IMR-90 (cell line): Measurements from ENCODE around the gene JAKMIP2. TPM values are rescaled to one million over a fixed set of nuclear protein-coding genes. Genes with fewer than 3 reads are reported as not detected.

Source experiments
- ATAC-seq: fragments of 200-7000 bp; cut with Tn5 transposase; 2 replicates; pipeline ENCODE4 v1.9.1; 2020; ENCODE audit warnings: low read depth, mild to moderate bottlenecking, moderate library complexity
- BruUV-seq: library from RNA; stranded (reverse); fragments of 400-500 nt; replicated peaks from 2 replicates; lab custom pipeline; 2021; lab: Mats Ljungman, UMichigan
- CTCF ChIA-PET: fragments of 300-600 bp; formaldehyde crosslinking; extraction: SDS; loops from one replicate; lab custom pipeline; 2021; ENCODE audit warnings: antibody characterized with exemption; lab: Yijun Ruan, JAX
- POLR2A ChIA-PET: fragments of 300-600 bp; sonication (Branson Sonifier 250); formaldehyde crosslinking; loops from one replicate; lab custom pipeline; 2022; ENCODE audit warnings: antibody characterized with exemption; ENCODE audit not compliant: unreplicated experiment; lab: Charles Lee
- DNase-seq: peaks from one replicate; pipeline ENCODE4 v3.0.0; 2013
- H2AFZ ChIP-seq: replicated peaks from 2 replicates; pipeline ENCODE3; 2013; ENCODE audit warnings: low read length, mild to moderate bottlenecking; ENCODE audit not compliant: poor library complexity
- H2AK5ac ChIP-seq: 2 replicates; pipeline ENCODE4 v1.6.1; 2013; ENCODE audit warnings: low read depth, low read length, inconsistent platforms
- H2AK9ac ChIP-seq: replicated peaks from 2 replicates; pipeline ENCODE3; 2013; ENCODE audit warnings: mild to moderate bottlenecking, low read depth, low read length, moderate library complexity; ENCODE audit not compliant: poor library complexity
- H2BK120ac ChIP-seq: 2 replicates; pipeline ENCODE4 v1.6.1; 2013; ENCODE audit warnings: low read depth, low read length, inconsistent platforms
- H2BK15ac ChIP-seq: 3 replicates; pipeline ENCODE4 v1.6.1; 2013; ENCODE audit warnings: low read depth, low read length, inconsistent platforms
- H2BK20ac ChIP-seq: 2 replicates; pipeline ENCODE4 v1.6.1; 2013; ENCODE audit warnings: low read depth, mild to moderate bottlenecking, inconsistent platforms, low read length, moderate library complexity
- H2BK5ac ChIP-seq: 2 replicates; pipeline ENCODE4 v1.6.1; 2013; ENCODE audit warnings: mild to moderate bottlenecking, low read depth, low read length, inconsistent platforms; ENCODE audit not compliant: poor library complexity, severe bottlenecking
- H3K14ac ChIP-seq: replicated peaks from 2 replicates; pipeline ENCODE4 v1.6.1; 2013; ENCODE audit warnings: low read depth, low read length, inconsistent platforms
- H3K18ac ChIP-seq: 2 replicates; pipeline ENCODE4 v1.6.1; 2013; ENCODE audit warnings: low read depth, low read length, control low read depth
- H3K23ac ChIP-seq: 2 replicates; pipeline ENCODE4 v1.6.1; 2013; ENCODE audit warnings: low read depth, low read length, inconsistent platforms
- H3K27ac ChIP-seq: 2 replicates; pipeline ENCODE4 v1.5.1; 2013; ENCODE audit warnings: mild to moderate bottlenecking, control low read depth, low read length; ENCODE audit not compliant: insufficient read depth
- H3K27me3 ChIP-seq: 2 replicates; pipeline ENCODE4 v1.6.1; 2013; ENCODE audit warnings: low read length; ENCODE audit not compliant: control insufficient read depth, insufficient read depth
- H3K36me3 ChIP-seq: 2 replicates; pipeline ENCODE4 v1.6.1; 2013; ENCODE audit warnings: low read length, mixed read lengths; ENCODE audit not compliant: control insufficient read depth, insufficient read depth
- H3K4ac ChIP-seq: 2 replicates; pipeline ENCODE4 v1.6.1; 2013; ENCODE audit warnings: low read depth, low read length, inconsistent platforms
- H3K4me1 ChIP-seq: 2 replicates; pipeline ENCODE4 v1.6.1; 2013; ENCODE audit warnings: low read length, mixed read lengths; ENCODE audit not compliant: control insufficient read depth, insufficient read depth
- H3K4me2 ChIP-seq: 2 replicates; pipeline ENCODE4 v1.6.1; 2013; ENCODE audit warnings: low read depth, mild to moderate bottlenecking, control low read depth, low read length, moderate library complexity
- H3K4me3 ChIP-seq: 2 replicates; pipeline ENCODE4 v1.5.1; 2013; ENCODE audit warnings: low read depth, mild to moderate bottlenecking, control low read depth, low read length, moderate library complexity; ENCODE audit not compliant: insufficient read depth
- H3K56ac ChIP-seq: 2 replicates; pipeline ENCODE4 v1.6.1; 2013; ENCODE audit warnings: low read length, inconsistent platforms; ENCODE audit not compliant: insufficient read depth; ENCODE audit errors: extremely low read depth
- H3K79me1 ChIP-seq, 2 experiments: 2 replicates each; pipeline ENCODE4 v1.6.1; 2013; ENCODE audit warnings: low read length in 2 of 2, inconsistent platforms in 1 of 2, low read depth in 1 of 2
- H3K9ac ChIP-seq: 2 replicates; pipeline ENCODE4 v1.6.1; 2013; ENCODE audit warnings: low read depth, low read length, control low read depth
- H3K9me1 ChIP-seq: 2 replicates; pipeline ENCODE4 v1.6.1; 2013; ENCODE audit warnings: low read length, inconsistent platforms; ENCODE audit not compliant: insufficient read depth
- H3K9me3 ChIP-seq: 2 replicates; pipeline ENCODE4 v1.6.1; 2013; ENCODE audit warnings: low read length; ENCODE audit not compliant: control insufficient read depth, insufficient read depth
- H4K20me1 ChIP-seq: 2 replicates; pipeline ENCODE4 v1.6.1; 2013; ENCODE audit warnings: low read length, inconsistent platforms; ENCODE audit not compliant: insufficient read depth
- H4K5ac ChIP-seq: 2 replicates; pipeline ENCODE4 v1.6.1; 2013; ENCODE audit warnings: mild to moderate bottlenecking, low read depth, low read length, control low read depth
- H4K8ac ChIP-seq, 2 experiments: 2 replicates each; pipeline ENCODE4 v1.6.1; 2013; ENCODE audit warnings: low read depth in 2 of 2, low read length in 2 of 2, control low read depth in 1 of 2, inconsistent platforms in 1 of 2
- H4K91ac ChIP-seq: 2 replicates; pipeline ENCODE4 v1.6.1; 2013; ENCODE audit warnings: low read depth, low read length, inconsistent platforms; ENCODE audit not compliant: insufficient read depth
- MAFK ChIP-seq: IDR thresholded peaks from 2 replicates; pipeline ENCODE4 v1.6.1; 2012; ENCODE audit warnings: low read depth, low read length, improper control_type of control experiment
- WGBS, 2 experiments: methylation state at CpG; one replicate each; pipeline versions ENCODE4 v1.1.5 to v1.1.7; 2013; ENCODE audit warnings: missing lambda C conversion rate in 2 of 2; ENCODE audit not compliant: insufficient read length in 1 of 2; ENCODE audit errors: extremely low coverage in 2 of 2; 5-methylcytosine and 5-hydroxymethylcytosine counted together
- dilution Hi-C: fragments of 300-500 bp; cut with HindIII; formaldehyde crosslinking; loops from one replicate; pipeline ENCODE4 v1.14.3; 2018; ENCODE audit warnings: low sequenced_read_pairs; ENCODE audit not compliant: unreplicated experiment
- in situ Hi-C: fragments of 300-500 bp; cut with MboI; formaldehyde crosslinking; loops from 3 replicates; pipeline ENCODE4 v1.14.3; 2019; ENCODE audit warnings: low sequenced_read_pairs, inconsistent platforms, mixed read lengths
- intact Hi-C: fragments of 100-400 bp; cut with micrococcal nuclease; formaldehyde crosslinking; loops from 2 replicates; pipeline ENCODE4 v1.10.0; 2022
- polyA plus RNA-seq, 3 experiments: library from polyadenylated mRNA; depleted of rRNA; stranded (reverse); fragments of >200 nt; gene quantifications; 2 replicates each; pipeline ENCODE4 v1.2.3, GENCODE V29; 2012; ENCODE audit warnings: low replicate concordance in 1 of 3
- total RNA-seq: library from RNA; depleted of rRNA; stranded (reverse); fragments of >200 nt; gene quantifications from 2 replicates; pipeline ENCODE4 v1.2.3, GENCODE V29; 2012

The JAKMIP2 gene
- total and polyA plus RNA-seq, 2 of the 4 experiments (the other 2 are of a cell fraction): under 0.01 TPM; not detected in 1

- H2BK5ac ChIP-seq: no peak overlapping the region
- dilution Hi-C loops: no loop called here
- in situ Hi-C loops: no loop called here
These were observed 111.2 kb downstream of the JAKMIP2 start for GRCh38 chr5:147671365-147671764.

More at GRCh38 chr5:147671365-147671764, 111.2 kb downstream of the JAKMIP2 start:
- no peak overlapping the region for H4K8ac ChIP-seq
- no peak overlapping the region for H2BK120ac ChIP-seq
- no peak overlapping the region for H3K23ac ChIP-seq
- no peak overlapping the region for H2AK5ac ChIP-seq
- intact Hi-C loops: no loop called here
- TF ChIP-seq MAFK: no peak
- H3K4me2 ChIP-seq: no peak overlapping the region
- H3K9me3 ChIP-seq: no peaks in the 10 kb centered on the region
- H3K27ac ChIP-seq: no peak overlapping the region
- H2BK20ac ChIP-seq: no peak overlapping the region
- H3K18ac ChIP-seq: no peak overlapping the region
- H3K56ac ChIP-seq: no peak overlapping the region
- no peaks in the 10 kb centered on the region; the same call in 1 of the 2 replicates for H3K27me3 ChIP-seq
- POLR2A ChIA-PET: no interaction called here
- H3K36me3 ChIP-seq: no peaks in the 10 kb centered on the region
- no CpG with 5 or more reads among the region's 6 CpGs for WGBS, 2 experiments
- ATAC-seq: no peak
- no peak overlapping the region for H2AK9ac ChIP-seq
- no peak overlapping the region for H3K4me3 ChIP-seq
- no peak overlapping the region for H3K4ac ChIP-seq
- no peak overlapping the region for H2AFZ ChIP-seq
- H3K14ac ChIP-seq: no peak overlapping the region
- no peaks in the 10 kb centered on the region for H3K9me1 ChIP-seq
- no peak overlapping the region for H4K91ac ChIP-seq
- H2BK15ac ChIP-seq: no peak overlapping the region
- no peak overlapping the region for H4K5ac ChIP-seq
- CTCF ChIA-PET: no interaction called here
- DNase-seq: no peak
- no peaks in the 10 kb centered on the region for H3K79me1 ChIP-seq
- no TSS peak for BruUV-seq
- no peak overlapping the region for H3K9ac ChIP-seq
- no peaks in the 10 kb centered on the region for H3K4me1 ChIP-seq
- no peaks in the 10 kb centered on the region for H4K20me1 ChIP-seq
